ENCODE results near the gene ETV2.

DNA sequence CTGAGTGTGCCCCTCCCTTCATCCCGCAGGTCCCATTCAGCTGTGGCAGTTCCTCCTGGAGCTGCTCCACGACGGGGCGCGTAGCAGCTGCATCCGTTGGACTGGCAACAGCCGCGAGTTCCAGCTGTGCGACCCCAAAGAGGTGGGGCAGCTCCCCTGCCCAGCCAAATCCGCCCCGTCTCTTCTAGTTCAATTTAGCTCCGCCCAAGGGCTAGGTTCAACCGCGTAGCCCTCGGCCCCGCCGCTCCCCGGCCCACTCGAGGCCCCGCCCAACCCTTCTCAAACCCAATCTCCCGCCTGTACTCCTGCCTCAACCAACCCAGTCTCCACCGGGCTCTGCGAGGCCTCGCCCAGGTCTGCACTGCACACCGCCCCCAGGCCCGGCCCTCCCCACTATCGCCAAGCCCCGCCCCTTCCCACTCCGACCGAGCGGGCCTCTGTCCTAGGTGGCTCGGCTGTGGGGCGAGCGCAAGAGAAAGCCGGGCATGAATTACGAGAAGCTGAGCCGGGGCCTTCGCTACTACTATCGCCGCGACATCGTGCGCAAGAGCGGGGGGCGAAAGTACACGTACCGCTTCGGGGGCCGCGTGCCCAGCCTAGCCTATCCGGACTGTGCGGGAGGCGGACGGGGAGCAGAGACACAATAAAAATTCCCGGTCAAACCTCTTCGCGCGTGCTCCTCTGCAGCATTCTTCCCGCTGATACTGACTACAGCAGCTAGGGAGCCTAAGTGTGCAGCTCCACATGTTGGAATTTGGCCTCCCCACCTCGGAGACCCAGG lies 2.9 kb downstream of the ETV2 start:
- peak; percentile 47; the same call in 1 of the 2 replicates for TF ChIP-seq ZNF324 (tag by site-specific recombination; IDR thresholded peaks at IDR 0.05)
- TF ChIP-seq ZNF404 (tag by site-specific recombination; IDR thresholded peaks at IDR 0.05), result no peak
- no peak for TF ChIP-seq TCF7L2 (IDR thresholded peaks at IDR 0.05; ENCODE audit: borderline replicate concordance, low read depth, low read length)
- no peak for TF ChIP-seq MYNN (tag by site-specific recombination; IDR thresholded peaks at IDR 0.05; ENCODE audit: borderline replicate concordance)
- TF ChIP-seq, protein P1, sequence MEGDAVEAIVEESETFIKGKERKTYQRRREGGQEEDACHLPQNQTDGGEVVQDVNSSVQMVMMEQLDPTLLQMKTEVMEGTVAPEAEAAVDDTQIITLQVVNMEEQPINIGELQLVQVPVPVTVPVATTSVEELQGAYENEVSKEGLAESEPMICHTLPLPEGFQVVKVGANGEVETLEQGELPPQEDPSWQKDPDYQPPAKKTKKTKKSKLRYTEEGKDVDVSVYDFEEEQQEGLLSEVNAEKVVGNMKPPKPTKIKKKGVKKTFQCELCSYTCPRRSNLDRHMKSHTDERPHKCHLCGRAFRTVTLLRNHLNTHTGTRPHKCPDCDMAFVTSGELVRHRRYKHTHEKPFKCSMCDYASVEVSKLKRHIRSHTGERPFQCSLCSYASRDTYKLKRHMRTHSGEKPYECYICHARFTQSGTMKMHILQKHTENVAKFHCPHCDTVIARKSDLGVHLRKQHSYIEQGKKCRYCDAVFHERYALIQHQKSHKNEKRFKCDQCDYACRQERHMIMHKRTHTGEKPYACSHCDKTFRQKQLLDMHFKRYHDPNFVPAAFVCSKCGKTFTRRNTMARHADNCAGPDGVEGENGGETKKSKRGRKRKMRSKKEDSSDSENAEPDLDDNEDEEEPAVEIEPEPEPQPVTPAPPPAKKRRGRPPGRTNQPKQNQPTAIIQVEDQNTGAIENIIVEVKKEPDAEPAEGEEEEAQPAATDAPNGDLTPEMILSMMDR (tag by site-specific recombination; IDR thresholded peaks at IDR 0.05), result 0 out of 2 replicates have a peak, but pooled peaks have one; percentile 15
